Retina (tissue), 1 donor: ENCODE data around the gene PCP2.
"Not testable (repeated sequence)": the region's sequence is repeated elsewhere in the genome, so short reads cannot be mapped to it uniquely, and the experiment has no call there.

Experiments used
- DNase-seq: peaks from one replicate; pipeline ENCODE4 v3.0.0-alpha.2; 2016

PCP2 gene

DNA sequence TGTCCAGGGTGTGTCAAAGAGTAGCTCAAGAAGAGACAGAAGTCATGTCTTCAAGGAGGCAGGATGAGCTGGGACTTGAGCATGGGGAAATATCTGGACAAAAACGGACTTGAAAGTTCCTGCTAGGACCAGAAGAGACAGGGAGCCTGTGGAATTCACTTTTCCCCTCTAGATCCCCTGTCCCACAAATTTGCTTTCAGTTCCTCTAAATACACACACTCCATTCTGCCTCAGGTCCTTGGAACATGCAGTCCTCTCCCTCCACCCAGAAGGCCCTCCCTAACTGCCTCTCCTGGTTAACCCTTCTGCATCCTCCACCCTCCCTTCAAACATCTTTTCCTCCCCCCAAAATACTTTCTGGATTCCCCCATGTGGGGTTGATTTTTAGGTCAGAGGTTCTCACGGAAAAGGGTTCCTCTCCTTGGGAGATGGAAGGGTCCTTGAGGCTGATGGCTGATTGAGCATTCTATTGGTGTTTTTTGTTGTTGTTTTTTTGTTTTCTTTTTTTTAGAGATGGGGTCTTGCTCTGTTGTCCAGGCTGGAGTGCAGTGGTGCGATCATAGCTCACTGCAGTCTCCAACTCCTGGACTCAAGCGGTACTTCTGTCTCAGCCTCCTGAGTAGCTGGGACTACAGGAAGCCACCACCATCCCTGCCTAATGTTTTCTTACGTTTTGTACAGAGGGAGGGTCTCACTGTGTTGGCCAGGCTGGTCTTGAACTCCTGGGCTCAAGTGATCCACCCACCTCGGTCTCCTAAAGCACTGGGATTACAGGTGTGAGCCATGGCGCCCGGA is 28.4 kb upstream of the PCP2 start:
- DNase-seq, result no peak

DNA sequence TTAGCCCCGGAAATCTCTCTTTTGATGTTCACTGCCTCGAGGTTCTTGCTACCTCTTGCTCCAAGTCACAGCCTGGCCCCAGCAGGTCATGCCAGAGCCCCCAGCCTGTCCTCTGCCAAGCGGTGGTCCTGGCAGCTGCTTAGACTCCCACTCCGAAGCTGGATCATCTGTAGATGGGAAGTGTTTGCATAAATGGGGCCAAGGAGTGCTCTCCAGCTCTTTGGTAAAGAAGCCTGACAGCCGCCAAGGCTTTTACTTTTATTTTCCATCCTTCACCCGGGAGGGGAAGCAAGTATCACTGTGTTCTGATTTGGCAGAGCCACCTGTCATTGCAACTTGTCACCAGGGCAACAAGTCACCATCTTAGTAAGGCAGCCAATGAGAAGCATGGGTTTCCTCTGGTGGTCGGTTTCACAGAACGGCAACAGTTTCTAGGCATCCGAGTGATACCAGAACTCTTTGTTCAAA is 24.7 kb upstream of the PCP2 start:
- no peak for DNase-seq

DNA sequence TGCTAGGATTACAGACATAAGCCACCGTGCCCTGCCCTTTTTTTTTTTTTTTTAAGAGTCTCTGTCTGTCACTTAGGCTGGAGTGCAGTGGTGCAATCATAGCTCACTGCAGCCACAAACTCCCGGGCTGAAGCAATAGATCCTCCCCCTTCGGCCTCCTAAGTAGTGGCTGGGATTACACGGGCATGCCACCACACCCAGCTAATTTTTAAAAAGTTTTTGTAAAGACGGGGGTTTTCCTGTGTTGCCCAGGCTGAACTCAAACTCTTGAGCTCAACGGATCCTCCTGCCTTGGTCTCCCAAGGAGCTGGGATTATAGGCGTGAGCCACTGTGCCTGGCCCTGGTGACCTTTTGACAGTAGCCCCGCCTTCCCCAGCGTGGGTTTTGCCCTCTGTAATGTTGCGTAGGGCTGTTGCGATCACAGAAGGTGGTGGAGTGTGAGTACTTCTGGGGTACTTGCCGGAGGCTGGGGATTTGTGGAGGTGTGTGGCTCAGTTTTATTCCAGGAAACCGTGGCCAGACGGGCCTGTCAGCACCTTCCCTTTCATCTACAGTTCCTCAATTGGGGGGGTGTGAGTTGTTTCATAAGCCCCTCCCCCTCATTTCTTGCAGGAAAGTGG is 23.7 kb upstream of the PCP2 start:
- DNase-seq, result no peak

DNA sequence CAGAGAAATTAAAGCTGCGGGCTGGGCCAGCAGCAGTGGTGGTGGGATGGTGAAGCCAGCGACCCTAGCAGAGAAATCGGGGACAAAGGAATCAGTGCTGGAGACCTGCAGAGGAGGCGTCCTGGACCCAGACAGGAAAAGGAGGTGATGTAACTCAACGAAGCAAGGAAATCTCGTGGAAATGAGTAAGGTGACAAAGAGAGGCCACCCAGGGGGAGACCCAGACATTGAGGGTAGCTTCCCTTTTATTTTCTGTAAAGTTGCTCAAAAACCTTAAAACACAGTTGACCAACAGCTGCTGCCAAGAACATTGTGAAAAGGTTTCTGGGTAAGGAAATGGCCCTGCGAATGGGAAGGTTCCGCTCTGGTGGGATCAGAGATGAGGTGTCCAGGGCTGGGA is 22.1 kb upstream of the PCP2 start:
- no peak for DNase-seq

DNA sequence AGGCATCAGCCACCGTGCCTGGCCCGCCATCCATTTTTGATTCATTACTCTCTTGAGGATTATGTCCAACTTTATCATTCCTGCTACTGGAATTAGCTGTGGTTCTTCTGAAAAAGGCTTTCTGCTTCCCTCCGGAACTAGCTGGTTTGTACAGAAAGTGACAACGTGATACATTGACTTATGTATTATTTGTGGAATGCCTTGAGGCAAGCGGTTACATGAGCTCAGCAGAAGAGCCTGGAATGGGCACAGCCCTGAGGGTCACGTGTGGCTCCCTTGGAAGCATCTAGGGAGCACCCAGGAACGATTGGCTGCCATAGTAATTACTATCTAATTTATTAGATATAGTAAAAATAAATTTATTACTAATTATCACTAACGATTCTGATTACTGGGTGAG is 20.9 kb upstream of the PCP2 start:
- no peak for DNase-seq

DNA sequence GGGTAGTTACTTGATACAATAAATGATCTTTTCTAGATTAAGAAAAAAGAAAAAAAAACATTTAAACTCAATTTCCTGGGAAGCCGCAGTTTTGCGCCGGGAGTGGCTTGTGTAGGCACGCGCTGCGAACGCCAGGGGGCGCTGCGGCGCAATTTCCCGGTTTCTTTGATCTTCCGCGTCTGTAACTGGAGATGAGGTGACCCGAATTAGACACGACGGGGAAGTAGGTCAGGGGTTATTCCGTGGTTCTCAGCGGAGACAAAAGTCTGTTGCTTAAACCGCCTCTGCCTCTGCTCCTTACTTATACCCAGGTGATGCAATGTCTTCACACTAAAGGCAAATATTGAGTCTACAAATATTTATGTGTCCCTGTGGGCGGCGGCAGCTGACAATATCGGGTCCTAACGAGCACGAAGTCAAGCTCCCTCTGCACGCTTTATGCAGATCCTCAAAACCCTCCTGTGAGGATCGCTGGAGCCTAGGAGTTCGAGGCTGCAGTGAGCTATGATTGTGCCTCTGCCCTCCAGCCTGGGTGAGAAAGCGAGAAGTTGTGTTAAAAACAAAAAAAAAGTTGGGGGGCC is 18.6 kb upstream of the PCP2 start:
- DNase-seq, result peak; percentile 93

DNA sequence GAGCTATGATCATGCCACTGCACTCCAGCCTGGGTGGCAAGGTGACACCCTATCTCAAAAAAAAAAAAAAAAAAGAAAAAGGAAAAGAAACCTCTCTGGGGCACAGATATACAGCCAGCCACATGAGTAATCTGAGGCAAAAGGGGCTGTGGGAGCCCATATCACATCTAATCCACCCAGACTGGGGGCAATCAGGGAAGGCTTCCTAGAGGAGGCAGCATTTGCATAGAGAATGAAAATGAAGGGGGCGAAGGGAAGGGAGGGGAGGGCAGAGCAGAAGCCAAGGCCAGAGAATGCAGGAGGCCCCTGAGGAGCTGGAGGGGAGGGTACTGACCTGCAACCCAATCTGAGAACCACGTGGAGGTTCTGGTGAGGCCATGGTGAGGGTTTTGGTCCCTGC is 16.6 kb upstream of the PCP2 start:
- DNase-seq, result no peak

DNA sequence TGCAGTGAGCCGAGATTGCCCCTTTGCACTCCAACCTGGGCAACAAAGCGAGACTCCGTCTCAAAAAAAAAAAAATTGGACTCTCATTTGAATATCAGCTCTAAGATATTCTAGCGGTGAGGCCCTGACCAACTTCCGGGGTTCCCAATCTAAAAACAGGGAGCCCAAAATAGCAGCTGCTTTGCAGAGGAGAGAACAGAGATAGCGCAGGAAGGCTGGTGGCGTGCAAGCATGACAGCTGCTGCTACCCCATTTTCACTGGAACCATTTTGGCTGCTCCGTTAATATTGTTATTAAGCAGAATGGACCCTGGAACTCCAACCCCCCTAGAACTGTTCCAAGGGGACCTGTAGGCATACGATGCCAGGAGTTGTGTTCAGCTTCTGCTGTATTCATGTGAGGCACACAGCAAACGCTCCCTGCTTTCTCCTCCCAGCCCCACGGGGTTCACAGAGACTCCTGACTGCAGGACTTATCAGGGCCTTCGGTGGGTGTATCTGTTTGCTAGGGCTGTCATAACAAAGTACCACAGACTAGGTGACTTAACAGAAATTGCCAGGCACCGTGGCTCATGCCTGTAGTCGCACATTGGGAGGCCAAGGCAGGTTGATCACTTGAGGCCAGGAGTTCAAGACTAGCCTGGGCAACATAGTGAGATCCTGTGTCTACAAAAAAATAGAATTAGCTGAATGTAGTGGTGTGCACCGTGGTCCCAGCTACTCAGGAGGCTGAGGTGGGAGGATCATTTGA is 14.9 kb upstream of the PCP2 start:
- DNase-seq, result no peak

DNA sequence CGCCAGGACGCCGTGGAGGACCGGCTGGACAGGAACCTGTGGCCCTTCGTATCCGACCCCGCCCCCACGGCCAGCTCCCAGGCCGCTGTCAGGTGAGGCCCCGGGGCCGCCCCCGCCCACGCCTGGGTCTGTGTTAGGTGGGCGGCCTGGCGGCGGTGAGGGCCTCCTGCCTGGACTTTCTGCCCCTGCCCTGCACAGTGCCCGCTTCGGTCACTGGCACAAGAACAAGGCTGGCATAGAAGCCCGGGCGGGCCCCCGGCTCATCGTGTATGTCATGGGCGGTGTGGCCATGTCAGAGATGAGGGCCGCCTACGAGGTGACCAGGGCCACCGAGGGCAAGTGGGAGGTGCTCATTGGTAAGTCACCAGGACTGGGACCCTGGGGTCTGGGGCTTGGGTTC is 13.6 kb upstream of the PCP2 start:
- DNase-seq, result no peak

DNA sequence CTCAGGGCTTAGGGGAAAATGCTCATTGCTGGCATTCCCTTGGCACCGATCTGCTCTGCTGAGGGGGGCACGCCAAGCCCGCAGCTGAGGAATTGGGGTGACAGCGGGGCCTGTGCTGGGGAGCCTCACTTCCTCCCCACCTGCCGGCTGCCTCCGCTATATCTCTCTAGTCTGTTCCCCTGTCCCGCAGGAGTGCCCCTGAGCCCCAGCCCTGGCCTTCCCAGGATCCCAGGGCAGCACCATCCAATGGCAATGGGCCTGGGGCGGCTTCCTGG is 12.8 kb upstream of the PCP2 start:
- no peak for DNase-seq

DNA sequence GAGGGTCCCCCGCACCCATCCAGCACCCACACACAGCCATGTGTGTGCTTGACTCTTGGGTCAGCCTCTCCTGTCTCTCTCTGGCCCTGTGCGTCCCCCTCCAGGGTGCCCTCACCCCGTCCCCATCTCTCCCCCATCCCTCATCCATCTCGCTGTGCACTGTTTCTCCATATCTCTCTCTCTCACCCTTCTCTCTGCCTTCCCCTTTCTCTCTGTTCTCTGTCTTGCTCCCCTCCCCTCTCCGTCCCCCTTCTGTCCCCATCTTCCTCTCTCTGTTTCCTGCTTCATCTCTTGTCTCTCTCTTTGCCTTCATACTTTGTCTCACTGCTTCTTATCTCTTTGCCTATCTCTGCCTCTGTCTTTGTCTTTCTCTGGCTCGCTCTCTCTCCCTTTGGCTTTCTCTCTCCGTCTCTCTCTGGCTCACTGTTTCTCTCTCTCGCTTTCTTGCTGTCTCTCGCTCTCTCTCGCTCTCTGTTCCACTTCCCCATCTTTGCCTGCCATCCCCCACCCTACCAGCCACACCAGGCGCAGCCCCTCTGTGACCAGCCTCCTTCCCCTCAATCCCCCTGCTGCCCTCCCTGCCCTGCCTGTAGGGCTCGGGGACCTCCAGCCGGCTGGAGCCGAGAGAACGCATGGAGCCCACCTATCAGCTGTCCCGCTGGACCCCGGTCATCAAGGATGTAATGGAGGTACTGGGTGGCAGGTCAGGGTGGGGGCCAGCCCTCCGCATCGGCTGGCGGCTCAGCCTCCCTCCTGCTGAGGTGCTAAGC is 12.3 kb upstream of the PCP2 start:
- DNase-seq, result no peak

DNA sequence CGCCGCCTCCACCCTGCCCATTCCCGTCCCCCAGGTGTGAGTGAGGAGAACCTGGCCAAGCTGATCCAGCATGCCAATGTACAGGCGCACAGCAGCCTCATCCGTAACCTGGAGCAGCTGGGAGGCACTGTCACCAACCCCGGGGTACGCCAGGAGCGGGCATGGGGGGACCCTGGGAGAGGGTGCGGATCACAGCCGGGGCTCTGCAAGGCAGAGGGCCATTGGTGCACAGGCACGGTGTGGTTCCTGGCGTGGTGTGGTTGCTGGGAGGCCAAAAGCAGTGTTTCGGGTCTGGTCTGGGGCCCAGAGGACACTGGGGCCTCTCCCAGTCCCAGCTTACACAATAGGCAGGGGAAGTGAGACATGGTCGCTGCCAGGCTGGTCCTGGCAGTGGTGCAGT is 11.6 kb upstream of the PCP2 start:
- no peak for DNase-seq

DNA sequence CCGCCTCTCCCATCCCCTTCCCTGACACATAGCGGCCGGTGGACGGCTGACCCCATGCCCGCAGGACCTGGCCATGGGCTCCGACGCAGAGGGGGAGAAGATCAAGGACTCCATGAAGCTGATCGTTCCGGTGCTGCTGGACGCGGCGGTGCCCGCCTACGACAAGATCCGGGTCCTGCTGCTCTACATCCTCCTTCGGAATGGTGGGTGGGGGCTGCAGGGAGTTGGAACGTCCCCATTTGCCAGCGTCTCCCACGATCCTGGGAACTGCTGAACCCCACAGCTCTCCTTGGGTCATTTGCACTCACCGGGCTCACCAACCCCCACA is 11.0 kb upstream of the PCP2 start:
- DNase-seq, result no peak

DNA sequence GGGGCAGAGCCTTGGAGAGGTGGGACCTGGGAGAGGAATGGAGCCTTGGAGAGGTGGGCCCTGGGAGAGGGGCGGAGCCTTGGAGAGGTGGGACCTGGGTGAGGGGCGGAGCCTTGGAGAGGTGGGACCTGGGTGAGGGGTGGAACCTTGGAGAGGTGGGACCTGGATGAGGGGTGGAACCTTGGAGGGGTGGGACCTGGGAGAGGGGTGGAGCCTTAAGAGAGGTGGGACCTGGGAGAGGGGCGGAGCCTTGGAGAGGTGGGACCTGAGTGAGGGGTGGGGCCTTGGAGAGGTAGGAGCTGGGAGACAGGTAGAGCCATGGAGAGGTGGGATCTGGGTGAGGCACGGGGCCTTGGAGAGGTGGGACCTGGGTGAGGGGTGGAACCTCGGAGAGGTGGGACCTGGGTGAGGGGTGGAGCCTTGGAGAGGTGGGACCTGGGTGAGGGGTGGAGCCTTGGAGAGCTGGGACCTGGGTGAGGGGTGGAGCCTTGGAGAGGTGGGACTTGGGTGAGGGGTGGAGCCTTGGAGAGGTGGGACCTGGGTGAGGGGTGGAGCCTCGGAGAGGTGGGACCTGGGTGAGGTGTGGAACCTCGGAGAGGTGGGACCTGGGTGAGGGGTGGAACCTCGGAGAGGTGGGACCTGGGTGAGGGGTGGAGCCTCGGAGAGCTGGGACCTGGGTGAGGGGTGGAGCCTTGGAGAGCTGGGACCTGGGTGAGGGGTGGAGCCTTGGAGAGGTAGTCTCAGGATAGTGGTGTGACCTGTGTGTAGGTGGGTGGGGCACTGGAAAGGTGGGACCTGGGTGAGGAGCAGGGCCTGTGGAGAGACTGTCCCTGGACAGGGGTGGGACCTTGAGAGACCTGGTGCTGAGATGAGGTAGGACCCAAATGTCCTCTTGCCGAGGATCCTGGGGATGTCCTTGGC is 10.4 kb upstream of the PCP2 start:
- not testable (repeated sequence) for DNase-seq

DNA sequence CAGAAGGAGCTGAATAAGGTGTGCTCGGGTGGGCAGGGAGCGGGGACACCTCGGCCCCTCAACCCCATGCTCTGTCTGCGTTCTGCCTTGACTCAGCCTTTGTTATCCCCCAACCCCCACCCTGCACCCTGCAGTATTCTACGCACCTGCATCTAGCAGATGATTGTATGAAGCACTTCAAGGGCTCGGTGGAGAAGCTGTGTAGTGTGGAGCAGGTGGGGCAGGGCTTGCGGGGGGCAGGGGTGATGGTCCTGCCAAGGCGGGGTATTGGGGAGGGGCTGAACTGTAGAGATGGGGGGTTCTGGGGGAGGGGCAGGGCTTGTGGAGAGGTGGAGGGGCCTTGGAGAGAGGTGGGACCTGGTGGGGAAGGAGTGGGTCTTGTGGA is 9.5 kb upstream of the PCP2 start:
- DNase-seq, result no peak

DNA sequence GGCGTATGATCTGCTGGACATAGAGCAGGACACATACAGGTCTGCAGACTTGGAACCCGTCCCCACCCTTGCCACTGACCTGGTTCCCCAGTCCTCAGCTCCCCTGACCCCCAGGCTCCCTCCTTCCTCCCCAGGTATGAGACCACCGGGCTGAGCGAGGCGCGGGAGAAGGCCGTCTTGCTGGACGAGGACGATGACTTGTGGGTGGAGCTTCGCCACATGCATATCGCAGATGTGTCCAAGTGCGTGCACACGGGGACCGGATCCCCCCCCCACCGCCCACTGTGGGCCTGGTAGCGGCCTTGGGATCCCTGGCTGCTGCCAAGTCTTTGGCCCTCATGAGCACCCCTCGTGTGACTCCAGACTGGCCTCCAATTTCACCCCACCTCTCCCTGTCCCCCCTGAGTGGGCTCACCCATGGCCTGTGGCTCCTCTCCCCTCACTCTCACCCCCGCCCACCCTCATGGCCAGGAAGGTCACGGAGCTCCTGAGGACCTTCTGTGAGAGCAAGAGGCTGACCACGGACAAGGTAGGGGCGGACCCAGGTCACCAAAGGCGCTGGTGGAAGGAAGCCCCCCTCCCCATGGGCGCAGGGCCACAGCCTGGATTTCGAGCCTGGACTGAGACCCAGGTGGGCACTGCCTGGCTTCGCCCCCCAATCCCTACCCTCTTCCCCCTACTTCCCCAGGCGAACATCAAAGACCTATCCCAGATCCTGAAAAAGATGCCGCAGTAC is 8.9 kb upstream of the PCP2 start:
- DNase-seq, result no peak

DNA sequence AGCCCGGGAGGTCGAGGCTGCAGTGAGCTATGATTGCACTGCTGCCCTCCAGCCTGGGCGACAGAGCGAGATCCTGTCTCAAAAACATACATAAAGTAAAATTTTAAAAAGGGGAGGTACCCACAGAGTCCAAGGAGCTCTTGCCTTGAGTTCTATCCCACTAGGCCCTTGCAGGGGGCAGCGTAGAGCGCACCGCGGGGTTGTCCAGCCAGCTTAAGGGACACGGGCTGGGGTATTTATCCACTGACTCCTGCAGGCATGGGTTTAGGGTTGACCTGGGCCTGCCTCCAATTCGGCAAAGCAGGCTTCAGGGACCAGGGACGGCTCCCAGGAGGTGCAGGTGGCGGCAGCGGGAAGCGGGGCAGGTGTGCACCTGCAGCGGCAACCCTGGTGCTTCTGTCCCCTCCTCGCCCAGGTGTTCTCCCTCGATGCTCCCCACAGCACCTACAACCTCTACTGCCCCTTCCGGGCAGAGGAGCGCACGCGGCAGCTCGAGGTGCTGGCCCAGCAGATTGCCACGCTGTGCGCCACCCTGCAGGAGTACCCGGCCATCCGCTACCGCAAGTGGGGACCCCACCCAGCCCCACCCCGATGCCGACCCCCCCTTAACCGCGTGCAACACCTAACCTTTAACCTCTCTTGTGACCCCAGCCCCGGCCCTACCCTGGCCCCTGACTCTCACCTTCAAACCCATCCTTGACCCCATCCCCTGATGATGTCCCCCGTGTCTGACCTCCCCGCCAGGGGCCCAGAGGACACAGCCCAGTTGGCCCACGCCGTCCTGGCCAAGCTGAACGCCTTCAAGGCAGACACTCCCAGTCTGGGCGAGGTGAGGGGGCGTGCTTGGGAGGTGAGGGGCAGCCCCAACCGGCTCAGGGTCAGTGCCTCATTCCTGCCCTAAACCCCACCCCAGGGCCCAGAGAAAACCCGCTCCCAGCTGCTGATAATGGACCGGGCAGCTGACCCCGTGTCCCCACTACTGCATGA is 8.1 kb upstream of the PCP2 start:
- DNase-seq, result no peak

DNA sequence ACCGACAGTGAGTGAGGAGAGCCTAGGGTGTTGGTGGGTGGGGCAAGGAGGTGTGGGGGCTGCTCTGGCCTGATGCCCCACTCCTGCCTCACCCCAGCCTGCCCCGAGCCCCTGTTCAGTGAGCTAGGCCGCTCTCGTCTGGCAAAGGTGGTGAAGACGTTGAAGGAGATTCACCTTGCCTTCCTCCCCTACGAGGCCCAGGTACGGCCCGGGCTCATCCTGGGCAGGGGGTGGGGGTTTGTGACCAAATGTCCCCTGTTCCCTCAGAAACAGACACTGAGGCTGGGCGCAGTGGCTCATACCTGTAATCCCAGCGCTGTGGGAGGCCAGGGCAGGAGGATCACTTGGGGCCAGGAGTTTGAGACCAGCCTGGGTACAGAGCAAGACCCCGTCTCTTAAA is 7.3 kb upstream of the PCP2 start:
- no peak for DNase-seq

DNA sequence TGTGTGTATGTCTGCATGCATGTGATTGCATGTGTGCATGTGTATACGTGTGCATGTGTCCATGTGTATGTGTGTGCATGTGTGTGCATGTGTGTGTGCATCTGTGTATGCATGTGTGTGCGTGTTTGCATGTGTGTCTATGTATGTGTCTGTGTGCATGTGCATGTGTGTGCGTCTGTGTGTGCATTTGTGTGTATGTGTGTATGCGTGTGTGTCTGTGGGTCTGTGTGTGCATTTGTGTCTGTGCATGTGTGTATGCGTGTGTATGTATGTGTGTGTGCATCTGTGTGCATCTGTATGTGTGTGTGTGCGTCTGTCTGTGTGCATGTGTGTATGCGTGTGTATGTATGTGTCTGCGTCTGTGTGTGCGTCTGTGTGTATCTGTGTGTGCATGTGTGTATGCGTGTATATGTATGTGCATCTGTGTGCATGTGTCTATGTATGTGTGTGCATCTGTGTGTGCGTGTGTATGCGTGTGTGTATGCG is 6.4 kb upstream of the PCP2 start:
- DNase-seq, result no peak
